H1 (cell line): Measurements from ENCODE around the gene PRSS16. TPM values are rescaled to one million over a fixed set of nuclear protein-coding genes. Genes with fewer than 3 reads are reported as not detected.

Source experiments
- CTCF ChIA-PET: fragments of 300-600 bp; sonication (Branson Sonifier 250); formaldehyde crosslinking; loops from one replicate; lab custom pipeline; 2021; ENCODE audit not compliant: partially characterized antibody; lab: Charles Lee
- POLR2A ChIA-PET: fragments of 300-600 bp; sonication (Branson Sonifier 250); formaldehyde crosslinking; loops from one replicate; lab custom pipeline; 2021; ENCODE audit warnings: inconsistent platforms; ENCODE audit not compliant: partially characterized antibody; lab: Charles Lee
- DNase-seq, 2 experiments: peaks; one replicate each; pipeline versions ENCODE4 v3.0.0 to v3.0.0-alpha.2; 2010 to 2022; ENCODE audit warnings: low spot score in 2 of 2, low read depth in 1 of 2, mixed read lengths in 1 of 2
- FAIRE-seq: peaks from 2 replicates; lab custom pipeline; 2011; peaks lifted over from hg19 to GRCh38; lab: Jason Lieb, UNC
- H2AFZ ChIP-seq: 2 replicates; pipeline ENCODE4 v1.8.1; 2012; ENCODE audit warnings: low read length, inconsistent platforms
- H2AK5ac ChIP-seq: 2 replicates; pipeline ENCODE4 v1.6.1; 2013; ENCODE audit warnings: low read depth, low read length
- H2BK120ac ChIP-seq: replicated peaks from 2 replicates; pipeline ENCODE3; 2013; ENCODE audit warnings: low read depth, low read length, inconsistent platforms
- H2BK12ac ChIP-seq: 2 replicates; pipeline ENCODE4 v1.6.1; 2013; ENCODE audit warnings: low read depth, low read length
- H2BK15ac ChIP-seq: 2 replicates; pipeline ENCODE4 v1.6.1; 2013; ENCODE audit warnings: low read length
- H2BK20ac ChIP-seq: 2 replicates; pipeline ENCODE4 v1.6.1; 2013; ENCODE audit warnings: low read length
- H2BK5ac ChIP-seq: 2 replicates; pipeline ENCODE4 v1.6.1; 2013; ENCODE audit warnings: low read depth, low read length
- H3K14ac ChIP-seq: 2 replicates; pipeline ENCODE4 v1.6.1; 2013; ENCODE audit warnings: inconsistent platforms; ENCODE audit not compliant: insufficient read length
- H3K18ac ChIP-seq: 2 replicates; pipeline ENCODE4 v1.6.1; 2013; ENCODE audit warnings: low read length; ENCODE audit errors: extremely low read depth
- H3K23ac ChIP-seq: 2 replicates; pipeline ENCODE4 v1.6.1; 2013; ENCODE audit warnings: inconsistent platforms; ENCODE audit not compliant: insufficient read length
- H3K23me2 ChIP-seq: 2 replicates; pipeline ENCODE4 v1.6.1; 2013; ENCODE audit warnings: low read depth, low read length
- H3K27ac ChIP-seq: 2 replicates; pipeline ENCODE4 v1.6.1; 2011; ENCODE audit warnings: low read depth, low read length, inconsistent platforms
- H3K27me3 ChIP-seq, 4 experiments: replicated peaks in 1 of 4; 1 replicate in 1 of 4; 2 replicates in 3 of 4; pipeline versions ENCODE4 v1.6.1 to v1.8.1; 2011 to 2013; ENCODE audit warnings: low read length in 3 of 4, mild to moderate bottlenecking in 3 of 4, inconsistent platforms in 2 of 4, mixed read lengths in 2 of 4, moderate library complexity in 1 of 4; ENCODE audit not compliant: control insufficient read depth in 3 of 4, insufficient read depth in 3 of 4; ENCODE audit errors: extremely low read depth in 1 of 4
- H3K36me3 ChIP-seq, 4 experiments: 2 replicates each; pipeline versions ENCODE4 v1.6.1 to v1.8.1; 2011 to 2013; ENCODE audit warnings: mild to moderate bottlenecking in 4 of 4, low read length in 3 of 4, moderate library complexity in 2 of 4, control low read depth in 1 of 4, inconsistent platforms in 1 of 4; ENCODE audit not compliant: insufficient read depth in 4 of 4, control insufficient read depth in 2 of 4
- H3K4ac ChIP-seq: replicated peaks from 2 replicates; pipeline ENCODE3; 2013; ENCODE audit warnings: low read length, low read depth, mixed read lengths, inconsistent platforms; ENCODE audit not compliant: insufficient read length
- H3K4me1 ChIP-seq, 4 experiments: replicated peaks in 1 of 4; 1 replicate in 1 of 4; 2 replicates in 3 of 4; pipeline versions ENCODE4 v1.6.1 to v1.8.1; 2011 to 2013; ENCODE audit warnings: low read length in 3 of 4, inconsistent platforms in 2 of 4, mixed read lengths in 1 of 4; ENCODE audit not compliant: insufficient read depth in 4 of 4, control insufficient read depth in 3 of 4
- H3K4me2 ChIP-seq, 2 experiments: 2 replicates each; pipeline versions ENCODE4 v1.6.1 to v1.8.1; 2011 to 2013; ENCODE audit warnings: low read depth in 2 of 2, low read length in 2 of 2, control low read depth in 1 of 2, inconsistent platforms in 1 of 2, mild to moderate bottlenecking in 1 of 2; ENCODE audit not compliant: insufficient read depth in 1 of 2
- H3K4me3 ChIP-seq, 4 experiments: fragments of 200-600, 300-600 bp in 1 of 4; sonication (generic), shearing (Covaris generic), sonication (Bioruptor Twin) in 1 of 4; 2 replicates each; pipeline versions ENCODE4 v1.5.1 to v1.8.1; 2011 to 2016; ENCODE audit warnings: low read length in 4 of 4, low read depth in 3 of 4, control low read depth in 2 of 4, inconsistent platforms in 2 of 4, mild to moderate bottlenecking in 2 of 4, mixed read lengths in 1 of 4, moderate library complexity in 1 of 4; ENCODE audit not compliant: insufficient read depth in 2 of 4; ENCODE audit errors: extremely low read depth in 1 of 4
- H3K56ac ChIP-seq: replicated peaks from 2 replicates; pipeline ENCODE3; 2013; ENCODE audit warnings: low read depth, mild to moderate bottlenecking, mixed read lengths, low read length, inconsistent platforms; ENCODE audit not compliant: insufficient read length
- H3K79me1 ChIP-seq: 2 replicates; pipeline ENCODE4 v1.6.1; 2013; ENCODE audit warnings: low read depth, low read length, control low read depth
- H3K79me2 ChIP-seq, 2 experiments: 2 replicates each; pipeline versions ENCODE4 v1.6.1 to v1.8.1; 2012 to 2013; ENCODE audit warnings: low read length in 2 of 2, mild to moderate bottlenecking in 2 of 2, inconsistent platforms in 1 of 2; ENCODE audit not compliant: insufficient read depth in 2 of 2, control insufficient read depth in 1 of 2
- H3K9ac ChIP-seq, 4 experiments: replicated peaks in 1 of 4; 1 replicate in 1 of 4; 2 replicates in 3 of 4; pipeline versions ENCODE4 v1.6.1 to v1.8.1; 2011 to 2013; ENCODE audit warnings: low read depth in 3 of 4, low read length in 3 of 4, control low read depth in 2 of 4, mild to moderate bottlenecking in 2 of 4, moderate library complexity in 2 of 4, inconsistent platforms in 1 of 4; ENCODE audit errors: extremely low read depth in 1 of 4
- H3K9me3 ChIP-seq, 2 experiments: 2 replicates each; pipeline versions ENCODE4 v1.6.1 to v1.8.1; 2012 to 2013; ENCODE audit warnings: mild to moderate bottlenecking in 2 of 2, moderate library complexity in 2 of 2, control low read depth in 1 of 2, inconsistent platforms in 1 of 2, low read depth in 1 of 2, low read length in 1 of 2, mixed read lengths in 1 of 2; ENCODE audit not compliant: insufficient read depth in 2 of 2
- H4K20me1 ChIP-seq, 2 experiments: replicated peaks in 1 of 2; 2 replicates each; pipeline versions ENCODE3 to v1.8.1; 2011 to 2013; ENCODE audit warnings: inconsistent platforms in 2 of 2, low read length in 2 of 2, mild to moderate bottlenecking in 1 of 2; ENCODE audit not compliant: insufficient read depth in 2 of 2, control insufficient read depth in 1 of 2
- H4K5ac ChIP-seq: 2 replicates; pipeline ENCODE4 v1.6.1; 2013; ENCODE audit warnings: low read length, low read depth, mixed read lengths, inconsistent platforms; ENCODE audit not compliant: insufficient read length
- H4K8ac ChIP-seq: 2 replicates; pipeline ENCODE4 v1.8.0; 2013; ENCODE audit warnings: mild to moderate bottlenecking, moderate library complexity, low read length, inconsistent platforms; ENCODE audit not compliant: insufficient read depth; ENCODE audit errors: extremely low read depth
- H4K91ac ChIP-seq: replicated peaks from 2 replicates; pipeline ENCODE3; 2013; ENCODE audit warnings: low read length, mixed read lengths, inconsistent platforms; ENCODE audit not compliant: insufficient read length
- ASH2L ChIP-seq: fragments of 200-600, 300-600 bp; sonication (generic); IDR thresholded peaks from one replicate; pipeline ENCODE4 v1.7.1; 2017; ENCODE audit warnings: low read length
- CBX8 ChIP-seq: fragments of 300-800, 300-1000 bp; sonication (generic); IDR thresholded peaks from 2 replicates; pipeline ENCODE4 v1.7.1; 2016; ENCODE audit warnings: low read depth, low read length, borderline replicate concordance
- CHD2 ChIP-seq: IDR thresholded peaks from 2 replicates; pipeline ENCODE4 v1.6.1; 2012; ENCODE audit warnings: low read length, improper control_type of control experiment
- CTBP2 ChIP-seq: IDR thresholded peaks from 2 replicates; pipeline ENCODE4 v1.7.0; 2011; ENCODE audit warnings: borderline replicate concordance, mild to moderate bottlenecking, moderate library complexity, mixed read lengths, low read length; ENCODE audit not compliant: insufficient read depth, insufficient read length
- EGR1 ChIP-seq: IDR thresholded peaks from 2 replicates; pipeline ENCODE4 v1.6.1; 2011; ENCODE audit warnings: low read depth, low read length, borderline replicate concordance
- FOSL1 ChIP-seq: IDR thresholded peaks from 2 replicates; pipeline ENCODE4 v1.6.1; 2011; ENCODE audit warnings: mild to moderate bottlenecking, low read depth, low read length, moderate library complexity; ENCODE audit not compliant: insufficient read depth
- GABPA ChIP-seq: IDR thresholded peaks from 2 replicates; pipeline ENCODE4 v1.6.1; 2011; ENCODE audit warnings: mild to moderate bottlenecking, low read length, moderate library complexity, borderline replicate concordance; ENCODE audit not compliant: insufficient read depth
- KDM1A ChIP-seq: fragments of 200-600, 300-600 bp; sonication (generic); IDR thresholded peaks from 2 replicates; pipeline ENCODE4 v1.7.1; 2016; ENCODE audit warnings: mild to moderate bottlenecking, low read length, borderline replicate concordance
- POLR2A ChIP-seq, 2 experiments: IDR thresholded peaks; 1 replicate in 1 of 2; 2 replicates in 1 of 2; pipeline ENCODE4 v1.6.1; 2011; ENCODE audit warnings: low read depth in 2 of 2, low read length in 2 of 2, mild to moderate bottlenecking in 2 of 2; ENCODE audit errors: control extremely low read depth in 1 of 2
- POLR2AphosphoS5 ChIP-seq: IDR thresholded peaks from 2 replicates; pipeline ENCODE4 v1.6.1; 2011; ENCODE audit warnings: low read depth, low read length
- RNF2 ChIP-seq: fragments of 200-900, 300-1000 bp; sonication (generic); IDR thresholded peaks from 2 replicates; pipeline ENCODE4 v1.7.1; 2016; ENCODE audit warnings: borderline replicate concordance, low read depth, mild to moderate bottlenecking, antibody characterized with exemption, low read length; ENCODE audit not compliant: poor library complexity, severe bottlenecking; ENCODE audit errors: missing control alignments
- SIX5 ChIP-seq: IDR thresholded peaks from 2 replicates; pipeline ENCODE4 v1.6.1; 2011; ENCODE audit warnings: mild to moderate bottlenecking, low read depth, low read length
- SP4 ChIP-seq: IDR thresholded peaks from 2 replicates; pipeline ENCODE4 v1.6.1; 2012; ENCODE audit warnings: low read length, inconsistent platforms
- SRF ChIP-seq: IDR thresholded peaks from 2 replicates; pipeline ENCODE4 v1.6.1; 2011; ENCODE audit warnings: mild to moderate bottlenecking, low read depth, low read length, moderate library complexity
- SUZ12 ChIP-seq: fragments of 200-600 bp; sonication (generic); IDR thresholded peaks from 2 replicates; pipeline ENCODE4 v1.6.1; 2012; ENCODE audit warnings: mild to moderate bottlenecking, inconsistent platforms, low read length, moderate library complexity, mixed read lengths
- WGBS, 2 experiments: shearing (Covaris generic) in 1 of 2; methylation state at CpG; one replicate each; pipeline versions ENCODE4 v1.1.6 to v1.1.7; 2013 to 2015; ENCODE audit warnings: low lambda C conversion rate in 2 of 2, mixed read lengths in 2 of 2, inconsistent platforms in 1 of 2, low coverage in 1 of 2, missing lambda C conversion rate in 1 of 2; ENCODE audit not compliant: insufficient replicate concordance in 2 of 2, insufficient coverage in 1 of 2, insufficient read length in 1 of 2; ENCODE audit errors: extremely low coverage in 1 of 2, missing lambda C conversion rate in 1 of 2; 5-methylcytosine and 5-hydroxymethylcytosine counted together
- polyA plus RNA-seq, 7 experiments: library from polyadenylated mRNA; depleted of rRNA in 3 of 7; stranded (reverse) in 5 of 7; unstranded in 2 of 7; fragments of >200 nt in 5 of 7; fragments of 200-250 nt in 2 of 7; gene quantifications; 1 replicate in 5 of 7; 2 replicates in 1 of 7; 4 replicates in 1 of 7; pipeline versions ENCODE4 v1.2.1 to v1.2.3, GENCODE V29; 2011 to 2013; ENCODE audit warnings: missing spikeins in 2 of 7, mixed read lengths in 2 of 7
- total RNA-seq: library from RNA; stranded (reverse); fragmentation: NEBNext Ultra II Directional; extraction: Animal tissue kit (Norgen Biotek cat#: 25700); gene quantifications from 2 replicates; pipeline ENCODE4 v1.2.1, GENCODE V29; 2021

The PRSS16 gene
- total and polyA plus RNA-seq, 2 of the 8 experiments (the other 6 are each of a cell fraction or from before 2014, with no cell fraction given), result 20.2 to 38.9 TPM

DNA sequence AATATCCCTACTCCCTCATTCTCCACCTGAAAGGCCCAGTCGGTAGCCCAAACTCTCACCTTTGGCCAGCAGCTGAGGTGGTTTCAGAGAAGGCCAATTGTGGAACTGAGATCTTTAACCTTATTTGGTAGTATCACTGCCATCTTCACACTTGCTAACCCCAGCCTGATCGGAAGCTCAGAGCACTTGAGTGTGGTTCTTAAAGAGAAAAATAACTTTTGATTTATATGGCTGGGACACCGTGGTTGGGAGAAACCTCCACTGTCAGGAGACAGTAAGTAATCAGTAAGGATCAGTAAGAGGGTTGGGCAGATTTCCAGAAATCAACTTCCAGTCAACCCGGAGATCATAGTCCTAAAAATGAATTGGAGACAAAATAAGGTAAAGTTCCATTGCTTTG is 22.8 kb upstream of the PRSS16 start:
- Histone ChIP-seq H3K4me2 (no peak overlapping the region), H4K8ac (no peak overlapping the region), H3K56ac (no peak overlapping the region), H3K4ac (no peak overlapping the region), H4K20me1 (no peaks in the 10 kb centered on the region), H3K27ac (no peak overlapping the region), H3K23ac (no peak overlapping the region), H3K18ac (no peak overlapping the region), H4K5ac (no peak overlapping the region), H3K36me3 (no peaks in the 10 kb centered on the region), H3K9ac (0 out of 7 replicates have a peak overlapping the region, but pooled peaks of 1 of the 4 experiments have one; percentile 10), H3K27me3 (no peaks in the 10 kb centered on the region), H3K4me1 (no peaks in the 10 kb centered on the region), H2BK20ac (no peak overlapping the region), H3K79me1 (no peaks in the 10 kb centered on the region), H2BK15ac (no peak overlapping the region), H2AFZ (peak overlapping the region; percentile 49; the same call in 1 of the 2 replicates), H2BK120ac (no peak overlapping the region), H3K23me2 (peaks cover 2% of the 10 kb centered on the region; the same call in 1 of the 2 replicates), H3K4me3 (no peak overlapping the region), H4K91ac (no peak overlapping the region), H3K9me3 (no peaks in the 10 kb centered on the region), H3K79me2 (no peaks in the 10 kb centered on the region), H2BK12ac (no peak overlapping the region), H3K14ac (no peak overlapping the region), H2AK5ac (no peak overlapping the region), H2BK5ac (no peak overlapping the region)
- no peak for FAIRE-seq
- CTCF ChIA-PET, result interaction anchor here (1.1 to 1.2 kb wide), 2 partner anchors 67 to 88 kb away, joined by 3 to 4 read pairs; no protein-coding TSS in a partner anchor
- POLR2A ChIA-PET, result no interaction called here
- 92% methylated on average over 4 of the region's 4 CpGs; no CpG with 5 or more reads in 1 of the 2 experiments for WGBS, 2 experiments
- no peak for DNase-seq
- TF ChIP-seq FOSL1, result no peak
- TF ChIP-seq SRF, result no peak
- TF ChIP-seq CHD2, result no peak
- TF ChIP-seq POLR2AphosphoS5, result no peak
- no peak for TF ChIP-seq SUZ12
- no peak for TF ChIP-seq EGR1
- no peak for TF ChIP-seq GABPA
- TF ChIP-seq RNF2, result no peak
- TF ChIP-seq KDM1A, result no peak
- TF ChIP-seq SIX5, result no peak
- TF ChIP-seq POLR2A (IDR thresholded peaks at IDR 0.05; ENCODE audit: control extremely low read depth in 1 of 2, low read depth in 2 of 2, low read length in 2 of 2), result no peak
- TF ChIP-seq ASH2L, result no peak
- no peak for TF ChIP-seq SP4
- TF ChIP-seq CBX8, result no peak
- no peak for TF ChIP-seq CTBP2
